Measurements from ENCODE around the gene PALD1.
A peak's percentile ranks its signal among the peaks of the same experiment; 100 is the strongest.

Gene PALD1

DNA sequence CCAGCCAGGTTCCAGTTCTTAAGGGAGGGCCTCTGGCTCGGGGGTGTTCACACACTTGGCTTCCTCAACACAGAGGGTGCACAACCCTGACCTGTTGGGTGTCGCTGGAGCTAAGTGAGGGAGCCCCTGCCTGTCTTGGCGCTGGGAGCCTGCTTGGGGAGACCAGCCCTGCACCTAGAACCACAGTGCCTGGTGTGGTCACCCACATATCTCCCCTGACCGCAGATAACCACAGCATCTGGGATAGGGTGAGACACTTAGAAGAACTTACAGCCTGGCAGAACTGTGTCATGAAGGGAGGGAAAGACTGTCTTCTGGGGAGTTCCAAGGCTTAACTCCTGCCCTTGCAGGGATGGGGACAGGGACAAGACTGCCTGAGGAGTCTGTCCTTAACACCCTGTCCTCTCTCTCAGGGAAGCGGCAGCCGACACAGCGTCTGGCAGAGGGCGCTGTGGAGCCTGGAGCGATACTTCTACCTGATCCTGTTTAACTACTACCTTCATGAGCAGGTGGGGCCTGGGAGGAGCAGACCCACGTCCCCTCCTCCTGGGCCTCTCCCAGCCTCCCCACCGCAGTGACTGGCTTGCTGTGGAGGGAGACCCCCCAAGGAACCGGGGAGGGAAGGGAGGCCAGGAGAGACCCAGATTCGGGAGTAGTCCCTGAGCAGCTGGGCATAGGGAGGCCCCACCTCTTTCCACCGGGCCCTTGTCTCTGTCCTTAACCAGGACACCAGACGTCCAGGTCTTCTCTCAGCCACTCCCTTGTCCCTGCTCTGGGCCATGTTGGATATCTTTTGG is 59.0 kb downstream of the PALD1 start:
- DNase-seq = no peak

DNA sequence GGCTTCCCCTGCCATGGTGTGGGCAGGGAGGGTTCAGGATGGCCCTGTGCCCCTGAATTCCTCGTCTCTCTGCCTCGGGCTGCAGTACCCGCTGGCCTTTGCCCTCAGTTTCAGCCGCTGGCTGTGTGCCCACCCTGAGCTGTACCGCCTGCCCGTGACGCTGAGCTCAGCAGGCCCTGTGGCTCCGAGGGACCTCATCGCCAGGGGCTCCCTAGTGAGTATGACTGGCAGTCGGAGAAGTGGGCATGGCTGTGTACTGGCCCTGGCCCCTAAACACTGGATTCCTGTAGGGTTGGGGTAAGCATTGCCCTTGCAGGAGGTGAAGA is 59.6 kb downstream of the PALD1 start:
- no peak for DNase-seq

DNA sequence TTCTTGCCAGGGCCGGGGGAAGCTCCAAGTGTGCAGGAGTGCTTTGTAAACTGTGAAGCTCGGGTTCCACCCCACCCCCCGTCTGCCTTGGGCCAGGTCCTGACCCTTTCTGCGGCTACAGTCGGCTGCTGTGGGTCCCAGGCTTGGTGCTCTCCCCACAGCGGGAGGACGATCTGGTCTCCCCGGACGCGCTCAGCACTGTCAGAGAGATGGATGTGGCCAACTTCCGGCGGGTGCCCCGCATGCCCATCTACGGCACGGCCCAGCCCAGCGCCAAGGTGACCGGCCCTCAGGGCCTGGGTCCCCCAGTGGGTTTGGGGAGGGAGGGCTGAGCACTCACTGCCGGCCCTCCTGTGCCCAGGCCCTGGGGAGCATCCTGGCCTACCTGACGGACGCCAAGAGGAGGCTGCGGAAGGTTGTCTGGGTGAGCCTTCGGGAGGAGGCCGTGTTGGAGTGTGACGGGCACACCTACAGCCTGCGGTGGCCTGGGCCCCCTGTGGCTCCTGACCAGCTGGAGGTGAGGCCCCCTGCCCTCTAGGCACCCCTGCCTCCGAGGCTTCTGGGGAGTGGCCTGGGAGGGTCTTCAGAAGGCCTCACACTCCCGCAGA is 60.3 kb downstream of the PALD1 start:
- DNase-seq = no peak

DNA sequence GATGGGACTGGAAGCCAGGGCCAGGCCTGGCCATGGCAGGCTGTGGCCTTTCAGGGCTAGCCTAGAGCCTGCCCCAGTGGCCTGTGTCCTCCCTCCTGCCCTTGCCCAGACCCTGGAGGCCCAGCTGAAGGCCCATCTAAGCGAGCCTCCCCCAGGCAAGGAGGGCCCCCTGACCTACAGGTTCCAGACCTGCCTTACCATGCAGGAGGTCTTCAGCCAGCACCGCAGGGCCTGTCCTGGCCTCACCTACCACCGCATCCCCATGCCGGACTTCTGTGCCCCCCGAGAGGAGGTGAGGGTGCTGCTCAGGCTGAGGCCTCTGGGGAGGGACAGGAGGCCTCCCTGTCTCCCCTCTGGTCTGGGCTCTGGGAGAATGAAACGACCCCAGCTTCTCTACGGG is 60.9 kb downstream of the PALD1 start:
- DNase-seq = no peak

DNA sequence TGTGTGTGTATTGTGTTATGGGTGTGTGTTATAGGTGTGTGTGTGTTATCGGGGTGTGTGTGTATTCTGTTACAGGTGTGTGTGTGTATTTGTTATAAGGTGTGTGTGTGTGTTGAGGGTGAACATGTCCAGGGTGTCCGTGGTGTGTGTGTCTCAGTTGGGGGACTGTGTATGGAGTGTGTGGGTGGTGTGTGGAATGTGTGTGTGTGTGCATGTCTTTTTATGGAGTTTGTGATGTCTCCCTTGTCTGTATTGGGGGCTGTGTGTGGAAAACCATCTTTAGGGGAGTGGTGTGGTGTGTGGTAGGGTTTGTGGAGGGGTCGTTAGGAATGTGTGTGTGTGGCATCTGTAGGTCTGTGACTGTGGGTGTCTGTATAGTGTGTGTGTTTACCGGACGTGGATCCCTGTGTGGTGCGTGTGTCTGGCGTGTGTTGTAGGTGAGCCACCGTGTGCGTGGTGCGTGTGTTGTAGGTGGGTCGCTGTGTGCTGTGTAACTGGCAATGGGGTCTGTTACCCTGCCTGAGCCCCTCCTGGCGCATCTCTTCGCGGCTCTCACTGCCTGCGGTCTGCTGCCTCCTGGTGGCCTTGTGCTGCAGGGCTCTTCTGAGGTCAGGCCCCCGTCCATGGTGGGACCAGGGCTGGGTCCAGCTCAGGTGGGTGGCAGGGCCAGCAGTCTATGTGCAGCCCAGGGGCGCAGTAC is 61.7 kb downstream of the PALD1 start:
- DNase-seq = peak; percentile 5

DNA sequence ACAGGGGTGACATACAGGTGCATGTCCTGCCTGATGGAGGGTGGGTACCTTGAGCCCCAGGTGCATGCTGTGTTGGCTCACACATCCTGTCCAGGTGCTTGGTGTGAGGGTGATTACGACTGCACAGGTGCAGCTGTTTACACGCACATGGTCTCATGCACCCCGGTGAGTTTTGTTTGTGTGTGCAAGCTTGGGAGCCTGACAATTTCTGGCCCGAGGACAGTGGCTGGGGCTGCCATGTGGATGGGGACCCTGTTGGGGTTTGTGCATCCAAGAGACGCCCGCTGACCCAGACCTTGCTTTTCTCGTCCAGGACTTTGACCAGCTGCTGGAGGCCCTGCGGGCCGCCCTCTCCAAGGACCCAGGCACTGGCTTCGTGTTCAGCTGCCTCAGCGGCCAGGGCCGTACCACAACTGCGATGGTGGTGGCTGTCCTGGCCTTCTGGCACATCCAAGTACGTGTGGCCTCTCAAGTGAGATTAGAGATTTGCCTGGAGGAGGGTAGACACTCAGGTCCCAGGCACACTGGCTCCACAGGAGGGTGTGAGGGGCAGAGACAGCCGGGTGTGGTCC is 62.3 kb downstream of the PALD1 start:
- DNase-seq = no peak

DNA sequence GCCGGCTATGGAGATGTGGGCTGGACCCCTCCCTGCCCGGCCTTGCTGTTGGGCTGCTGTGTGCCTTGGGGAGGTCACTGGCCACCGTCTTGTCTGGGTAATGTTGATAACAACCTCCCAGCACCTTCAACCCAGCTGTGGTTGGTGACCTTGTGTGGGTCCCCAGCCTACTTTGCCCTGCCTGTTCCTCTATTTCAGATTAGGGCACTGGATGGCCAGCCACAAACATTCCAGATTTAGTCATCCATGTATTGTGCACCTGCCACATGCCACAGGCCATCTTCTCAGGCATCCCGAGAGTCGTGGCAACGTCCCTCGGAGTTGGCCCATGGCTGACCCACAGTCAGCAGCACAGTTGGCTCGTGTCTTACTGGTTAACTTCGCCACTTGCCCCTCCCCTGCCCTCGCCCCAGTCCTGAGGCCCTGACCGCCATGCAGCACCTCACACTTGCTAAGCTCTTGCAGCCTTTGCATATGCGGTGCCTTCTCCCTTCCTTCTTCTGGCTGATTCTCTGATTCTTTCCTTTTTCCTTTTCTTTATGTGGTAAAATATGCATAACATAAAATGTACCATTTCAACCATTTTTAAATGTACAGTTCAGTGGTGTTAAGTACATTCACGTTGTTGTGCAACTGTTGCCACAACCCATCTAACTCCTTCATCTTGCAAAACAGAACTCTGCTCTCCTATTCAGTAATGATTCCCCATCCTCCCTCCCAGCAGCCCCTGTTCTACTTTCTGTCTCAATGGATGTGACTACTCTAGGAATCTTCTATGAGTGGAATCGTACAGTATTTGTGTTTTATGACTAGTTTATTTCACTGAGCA is 63.4 kb downstream of the PALD1 start:
- DNase-seq = no peak

DNA sequence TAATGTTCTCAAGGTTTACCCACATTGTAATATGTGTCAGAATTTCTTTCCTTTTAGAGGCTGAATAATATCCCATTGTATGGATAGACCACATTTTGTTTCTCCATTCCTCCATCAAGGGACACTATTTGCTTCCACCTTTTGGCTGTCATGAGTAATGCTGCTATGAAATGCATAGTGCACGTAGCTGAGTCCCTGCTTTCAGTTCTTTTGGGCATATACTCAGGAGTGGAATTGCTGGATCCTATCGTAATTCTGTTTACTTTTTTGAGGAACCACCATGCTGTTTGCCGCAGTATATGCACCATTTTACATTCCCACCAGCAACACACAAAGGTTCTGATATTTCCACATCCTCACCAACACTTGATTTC is 64.0 kb downstream of the PALD1 start:
- DNase-seq = no peak

DNA sequence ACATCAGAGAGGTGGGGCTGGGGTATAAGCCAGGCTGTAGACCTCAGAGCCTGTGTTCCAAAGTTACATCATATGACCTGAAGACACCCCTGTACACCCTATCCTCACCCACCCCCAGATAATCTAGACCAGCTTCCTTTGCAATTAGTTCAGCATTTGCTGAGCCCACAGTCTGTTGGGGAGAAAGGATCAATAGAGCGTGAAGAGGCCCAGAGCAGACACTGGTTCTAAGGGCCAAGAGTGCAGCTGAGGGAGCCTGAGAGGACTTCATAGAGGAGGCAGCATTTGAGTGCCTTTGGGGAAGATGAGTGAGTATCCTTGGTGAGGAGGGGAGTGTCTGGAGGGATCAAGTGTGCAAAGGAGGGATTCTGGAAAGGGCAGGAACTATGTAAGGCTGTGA is 65.3 kb downstream of the PALD1 start:
- DNase-seq = no peak

DNA sequence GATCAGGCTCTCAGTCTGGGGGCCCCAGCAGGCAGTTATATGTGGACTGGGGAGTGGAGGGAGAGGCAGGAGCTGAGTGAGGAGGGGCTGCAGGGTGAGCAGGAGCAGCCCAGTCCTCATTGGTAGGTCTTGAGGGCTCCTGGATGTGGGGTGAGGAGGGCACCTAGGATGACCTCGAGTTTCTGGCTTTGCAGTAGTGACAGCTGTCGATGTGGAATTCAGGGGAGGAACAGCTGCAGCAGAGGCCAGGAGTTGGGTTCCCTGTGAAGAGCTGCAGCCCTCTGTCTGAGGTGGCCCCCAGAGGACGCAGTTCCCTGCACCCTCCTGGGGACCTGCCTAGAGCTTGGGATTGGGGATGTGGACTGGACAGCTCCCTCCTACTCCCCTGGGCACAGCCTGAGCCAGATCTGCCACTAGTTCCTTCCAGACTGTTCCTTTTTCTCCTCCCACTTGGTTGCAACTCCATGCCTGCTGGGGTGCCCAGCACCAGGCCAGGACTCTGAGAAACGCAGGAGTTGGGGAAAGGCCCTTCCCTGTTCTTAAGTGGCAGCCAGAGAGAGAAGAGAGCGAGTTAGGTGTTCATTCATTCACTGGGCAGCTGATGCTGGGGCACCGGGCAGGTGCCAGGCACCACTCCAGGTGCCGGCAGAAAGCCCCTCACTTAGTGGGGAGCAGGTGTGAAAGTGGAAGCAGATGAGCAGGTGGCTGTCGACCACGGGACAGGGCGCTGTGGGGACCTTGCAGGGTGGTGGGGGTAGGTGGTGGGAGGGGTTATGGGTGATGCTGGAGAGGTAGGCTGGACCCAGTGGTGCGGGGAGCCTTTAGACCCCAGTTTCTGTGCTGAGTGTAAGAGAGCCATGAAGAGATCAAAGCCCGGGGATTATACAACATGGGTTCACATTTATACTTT is 66.1 kb downstream of the PALD1 start:
- no peak for DNase-seq

DNA sequence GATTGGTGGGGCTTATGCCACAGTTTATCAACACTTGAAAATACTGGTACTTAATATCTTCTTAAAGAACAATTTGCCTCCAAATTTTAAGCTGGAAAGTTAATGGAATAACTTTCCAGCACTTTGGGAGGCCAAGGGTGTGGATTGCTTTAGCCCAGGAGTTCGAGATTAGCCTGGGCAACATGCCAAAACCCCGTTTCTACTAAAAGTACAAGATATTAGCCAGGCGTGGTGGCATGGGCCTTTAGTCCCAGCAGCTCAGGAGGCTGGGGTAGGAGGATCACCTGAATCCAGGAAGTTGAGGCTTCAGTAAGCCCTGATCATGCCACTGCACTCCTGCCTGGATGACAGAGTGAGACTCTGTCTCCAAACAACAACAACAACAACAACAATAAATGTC is 68.0 kb downstream of the PALD1 start:
- no peak for DNase-seq

DNA sequence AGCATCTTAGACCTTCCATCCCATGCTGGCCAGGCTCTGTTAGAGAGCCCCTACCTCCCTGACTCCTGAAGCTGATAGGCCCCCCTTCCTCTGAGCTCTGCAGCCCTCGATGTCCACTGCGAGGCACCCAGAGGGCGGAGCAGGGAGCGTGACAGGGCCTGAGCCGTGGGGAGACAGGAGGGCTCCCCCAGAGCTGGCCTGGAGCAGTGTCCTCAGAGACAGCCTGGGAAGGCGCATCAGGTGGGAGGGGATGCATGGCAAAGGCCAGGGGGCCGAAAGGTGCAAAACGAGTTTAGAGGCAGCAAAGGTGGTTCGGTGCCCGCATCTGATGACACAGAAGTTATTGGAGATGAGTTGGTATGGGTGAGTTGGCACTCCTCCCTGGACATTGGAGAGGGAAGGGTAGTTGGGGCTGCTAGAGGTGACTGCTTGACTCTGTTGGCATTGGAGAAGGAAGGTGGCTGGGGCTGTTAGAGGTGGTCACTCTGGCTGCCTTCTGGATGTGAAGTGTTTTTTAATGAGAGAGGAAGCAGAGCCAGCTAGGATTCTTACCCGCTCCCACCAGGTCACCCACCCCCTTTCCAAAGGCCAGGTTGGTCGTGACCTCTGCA is 70.9 kb downstream of the PALD1 start:
- no peak for DNase-seq

DNA sequence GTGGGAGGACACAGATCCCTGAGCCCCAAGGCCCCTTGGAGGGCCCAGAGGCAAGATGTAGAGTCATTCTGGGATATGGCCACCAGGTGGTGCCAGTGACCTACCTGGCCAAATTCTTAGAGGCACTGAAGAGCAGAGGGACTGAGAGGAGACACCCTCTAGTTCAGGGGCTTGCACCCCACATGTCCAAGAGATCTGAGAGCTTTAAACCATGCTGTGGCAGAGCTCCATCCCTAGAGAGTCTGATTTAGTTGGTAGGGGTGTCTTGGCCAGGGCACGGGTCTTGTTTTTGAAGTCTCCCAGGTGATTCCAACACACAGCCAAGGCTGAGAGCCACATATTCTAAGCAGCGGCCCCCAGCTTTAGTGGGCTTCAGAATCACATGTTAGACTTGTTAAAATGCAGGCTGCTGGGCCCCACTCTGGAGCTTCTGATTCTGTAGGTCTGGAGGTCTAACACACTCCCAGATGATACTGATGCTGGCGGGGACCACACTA is 71.4 kb downstream of the PALD1 start:
- DNase-seq = peak; percentile 43

DNA sequence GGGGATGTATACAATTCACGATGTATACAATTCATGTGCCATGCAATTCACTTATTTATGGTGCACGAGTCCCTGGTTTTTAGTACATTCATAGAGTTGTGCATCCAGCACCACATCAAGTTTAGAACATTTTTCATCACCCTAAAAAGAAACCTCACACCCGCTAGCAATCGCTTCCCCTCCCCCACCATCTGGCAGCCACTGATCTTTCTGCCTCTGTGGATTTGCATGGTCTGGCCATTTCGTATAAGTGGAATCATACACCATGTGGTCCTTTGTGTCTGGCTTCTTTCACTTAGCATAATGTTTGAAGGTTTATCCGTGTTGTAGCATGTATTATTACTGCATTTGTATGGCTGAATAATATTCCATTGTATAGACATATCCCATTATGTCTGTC is 71.9 kb downstream of the PALD1 start:
- no peak for DNase-seq

DNA sequence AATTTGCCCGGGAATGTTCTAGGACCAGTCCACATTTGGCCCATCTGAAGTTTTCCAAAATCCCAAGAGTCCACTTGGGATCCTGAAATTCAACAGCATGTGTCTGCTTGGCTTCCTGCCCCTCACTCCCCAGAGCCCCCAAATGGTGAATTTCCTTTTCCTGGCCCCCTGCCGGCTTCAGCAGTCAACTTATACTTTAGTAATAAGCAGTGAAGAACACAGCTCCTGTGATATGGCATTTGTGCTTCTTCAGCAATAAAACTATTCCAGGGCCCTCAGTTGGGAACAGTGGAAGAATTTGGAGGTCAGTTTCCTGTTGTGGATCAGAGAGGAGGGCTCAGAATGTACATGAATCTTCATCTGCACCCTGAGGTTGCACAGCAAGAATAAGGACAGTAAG is 72.9 kb downstream of the PALD1 start:
- DNase-seq = no peak

DNA sequence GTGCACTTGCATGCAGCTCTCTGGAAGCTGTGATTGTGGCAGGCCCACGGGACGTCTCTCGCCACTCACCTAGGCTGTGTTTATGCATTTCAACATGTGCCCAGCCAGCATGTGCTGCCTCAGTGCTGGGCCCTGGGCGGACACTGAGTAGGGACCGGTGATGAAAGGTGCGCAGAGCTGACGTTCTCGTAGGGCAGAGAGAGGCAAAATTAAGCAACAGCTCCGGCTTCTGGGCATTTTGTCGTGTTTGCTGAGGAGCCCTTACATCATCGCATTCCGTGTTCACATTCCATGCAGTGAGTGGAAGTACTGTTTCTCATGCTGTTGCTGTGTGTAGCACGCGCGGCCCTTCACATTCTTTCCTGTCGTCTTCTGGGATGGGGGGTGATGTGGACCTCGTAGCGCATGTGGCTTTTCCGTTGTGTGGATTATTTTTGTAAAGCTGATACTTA is 73.4 kb downstream of the PALD1 start:
- no peak for DNase-seq

DNA sequence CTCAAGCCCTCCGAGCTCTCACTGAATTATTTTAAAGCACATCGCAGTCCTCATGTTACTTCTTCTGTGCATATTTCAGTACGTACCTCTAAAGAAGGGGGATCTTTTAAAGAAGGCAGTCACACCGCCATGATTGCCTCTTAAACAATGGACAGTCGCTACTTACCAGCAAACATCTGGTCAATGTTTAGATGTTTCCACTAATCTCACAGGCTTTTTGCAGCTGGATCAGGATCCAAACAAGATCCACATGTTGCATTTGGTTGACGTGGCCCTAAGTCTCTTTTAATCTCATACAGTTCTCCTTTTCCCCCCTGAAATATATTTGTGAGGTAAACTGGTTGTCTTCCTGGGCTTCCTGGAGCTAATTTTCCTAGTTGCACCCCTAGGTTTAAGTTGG is 74.0 kb downstream of the PALD1 start:
- DNase-seq = no peak

DNA sequence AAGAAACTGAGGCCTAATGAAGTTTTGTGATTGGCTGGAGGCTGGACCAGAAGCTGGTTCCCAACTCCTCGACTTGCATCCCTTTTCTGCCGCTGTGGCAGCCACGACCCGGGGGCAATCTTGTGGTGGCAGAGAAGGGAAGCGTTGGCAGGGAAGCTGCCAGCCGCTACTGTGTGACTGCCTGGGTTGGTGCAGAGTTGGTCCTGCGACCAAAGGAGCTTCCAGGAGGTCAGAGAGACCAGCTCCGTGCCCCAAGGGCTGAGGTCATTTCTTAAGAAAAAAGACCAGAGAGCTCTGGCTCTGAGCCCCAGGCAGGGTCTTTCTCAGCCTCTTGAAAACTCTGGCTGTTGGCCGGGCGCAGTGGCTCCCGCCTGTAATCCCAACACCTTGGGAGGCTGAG is 76.8 kb downstream of the PALD1 start:
- DNase-seq = no peak

DNA sequence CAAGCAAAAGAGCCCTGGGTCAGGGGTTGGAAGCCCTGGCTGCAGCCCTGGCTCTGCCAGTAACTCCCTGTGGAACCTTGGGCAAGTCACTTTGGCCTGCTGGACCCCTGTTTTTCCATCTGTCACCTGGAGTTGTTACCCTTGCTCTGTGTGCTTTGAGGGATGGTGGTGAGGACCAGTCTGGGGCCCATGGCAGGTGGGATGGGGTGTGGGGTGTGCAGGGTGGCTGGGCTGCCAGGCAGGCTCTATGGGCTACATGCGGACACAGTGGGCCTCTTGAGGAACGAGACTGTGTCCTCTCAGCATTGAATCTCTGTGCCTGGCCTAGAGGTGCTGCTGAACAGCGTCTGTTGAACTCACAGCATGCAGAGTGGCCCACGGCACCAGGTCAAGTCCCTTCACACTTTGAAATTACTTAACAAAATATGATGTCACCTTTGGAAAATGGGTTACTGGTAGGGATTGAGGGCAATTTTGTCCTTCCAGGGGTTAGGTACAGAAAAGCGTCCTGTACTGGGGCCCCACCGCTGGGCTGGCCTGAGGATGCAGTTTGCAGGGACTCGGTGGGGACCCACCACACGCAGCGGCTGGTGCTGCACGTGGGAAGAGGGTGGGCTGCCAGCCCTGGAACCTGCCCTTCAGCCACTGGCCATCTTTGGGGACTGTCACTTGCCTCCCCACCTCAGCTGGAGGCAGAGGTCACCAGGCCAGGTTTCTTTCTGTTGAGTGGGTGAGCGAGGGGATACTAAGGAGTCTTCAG is 78.7 kb downstream of the PALD1 start:
- no peak for DNase-seq

DNA sequence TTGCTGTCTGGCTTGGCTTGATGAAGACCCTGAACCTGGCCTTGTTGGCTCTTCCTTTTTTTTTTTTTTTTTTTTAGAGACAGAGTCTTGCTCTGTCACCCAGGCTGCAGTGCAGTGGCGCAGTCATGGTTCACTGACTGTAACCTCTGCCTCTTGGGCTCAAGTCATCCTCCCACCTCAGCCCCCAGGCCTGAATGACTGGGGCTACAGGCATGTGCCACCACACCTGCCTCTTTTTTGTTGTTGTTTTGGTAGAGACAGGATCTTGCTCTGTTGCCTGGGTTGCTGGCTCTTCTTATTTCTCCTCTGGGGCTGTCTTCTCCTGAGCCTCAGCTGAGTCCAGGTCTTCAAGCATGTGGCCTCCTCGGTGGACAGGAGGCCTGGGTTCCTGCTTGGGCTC is 79.3 kb downstream of the PALD1 start:
- no peak for DNase-seq

DNA sequence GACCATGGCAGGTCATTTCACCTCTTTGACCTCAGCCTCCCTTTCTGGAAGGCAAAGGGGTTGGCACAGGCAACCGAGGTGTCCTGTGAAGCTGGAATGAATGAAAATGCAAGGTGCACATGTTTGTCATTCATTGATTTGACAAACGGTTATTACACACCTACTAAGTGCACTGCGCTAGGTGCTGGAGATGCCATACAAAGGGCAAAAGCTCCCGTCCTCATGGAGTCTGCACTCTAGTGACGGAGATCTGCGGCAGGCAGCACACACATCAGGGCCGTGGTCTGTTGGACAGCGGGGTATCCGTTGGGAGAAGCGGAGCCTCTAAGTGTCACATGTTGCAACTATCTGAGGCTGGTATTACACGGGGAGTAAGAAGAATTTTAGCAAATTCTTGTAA is 79.7 kb downstream of the PALD1 start:
- DNase-seq = no peak

Data from NCI-H1092 treated with DMSO at 0.1 percent for 48 hours (cell line).